HepG2 (cell line): ENCODE data around the gene GGACT. TPM values are rescaled to one million over a fixed set of nuclear protein-coding genes. Genes with fewer than 3 reads are reported as not detected.

Experiments used
- CREM ChIP-seq, 2 experiments: sonication (generic) in 1 of 2; formaldehyde crosslinking in 1 of 2; IDR thresholded peaks; 2 replicates each; pipeline versions ENCODE4 v1.4.0 to v1.6.1; 2016 to 2020; ENCODE audit warnings: antibody characterized with exemption in 1 of 2, mild to moderate bottlenecking in 1 of 2, missing genetic modification reagents in 1 of 2
- FOXO1 ChIP-seq: sonication (generic); formaldehyde crosslinking; IDR thresholded peaks from 2 replicates; pipeline ENCODE4 v1.4.0; 2020; ENCODE audit warnings: missing genetic modification reagents
- HOXA9 ChIP-seq: sonication (generic); formaldehyde crosslinking; IDR thresholded peaks from 2 replicates; pipeline ENCODE4 v1.8.1; 2022; ENCODE audit warnings: missing genetic modification reagents, mild to moderate bottlenecking, moderate library complexity, borderline replicate concordance
- ISL2 ChIP-seq: sonication (generic); formaldehyde crosslinking; IDR thresholded peaks from 2 replicates; pipeline ENCODE4 v1.5.0; 2020; ENCODE audit warnings: missing genetic modification reagents
- JUNB ChIP-seq: sonication (generic); formaldehyde crosslinking; IDR thresholded peaks from 2 replicates; pipeline ENCODE4 v1.8.0; 2022; ENCODE audit warnings: missing genetic modification reagents, mild to moderate bottlenecking, borderline replicate concordance
- SALL1 ChIP-seq: sonication (generic); formaldehyde crosslinking; IDR thresholded peaks from 2 replicates; pipeline ENCODE4 v1.8.0; 2022; ENCODE audit warnings: mild to moderate bottlenecking, missing genetic modification reagents
- SOX13 ChIP-seq, 3 experiments: fragments of 450-650 bp in 1 of 3; sonication (generic) in 1 of 3; formaldehyde crosslinking in 1 of 3; IDR thresholded peaks in 2 of 3; conservative IDR thresholded peaks in 1 of 3; 2 replicates each; pipeline versions ENCODE4 v1.5.0 to v1.6.1; 2016 to 2020; ENCODE audit warnings: antibody characterized with exemption in 1 of 3, mild to moderate bottlenecking in 1 of 3, missing compliant biosample characterization in 1 of 3, missing genetic modification reagents in 1 of 3, moderate library complexity in 1 of 3
- SSRP1 ChIP-seq: IDR thresholded peaks from 2 replicates; pipeline ENCODE4 v1.6.1; 2016; ENCODE audit warnings: control low read depth
- TBX2 ChIP-seq: sonication (generic); formaldehyde crosslinking; IDR thresholded peaks from 2 replicates; pipeline ENCODE4 v1.5.0; 2020; ENCODE audit warnings: missing genetic modification reagents, mild to moderate bottlenecking, borderline replicate concordance
- THAP11 ChIP-seq: IDR thresholded peaks from 2 replicates; pipeline ENCODE4 v1.6.1; 2016; ENCODE audit warnings: missing biosample characterization, missing genetic modification reagents
- ZNF143 ChIP-seq: sonication (generic); formaldehyde crosslinking; IDR thresholded peaks from 2 replicates; pipeline ENCODE4 v1.4.0; 2020; ENCODE audit warnings: missing genetic modification reagents
- ZNF180 ChIP-seq: sonication (generic); formaldehyde crosslinking; IDR thresholded peaks from 2 replicates; pipeline ENCODE4 v1.4.0; 2020; ENCODE audit warnings: low read depth, missing genetic modification reagents, borderline replicate concordance
- ZNF816 ChIP-seq: sonication (generic); formaldehyde crosslinking; IDR thresholded peaks from 2 replicates; pipeline ENCODE4 v1.8.0; 2022; ENCODE audit warnings: missing genetic modification reagents, mild to moderate bottlenecking, borderline replicate concordance
- polyA plus RNA-seq, 8 experiments: library from polyadenylated mRNA; depleted of rRNA in 3 of 8; stranded (reverse) in 7 of 8; unstranded in 1 of 8; fragments of >200 nt; fragmentation: Illumina TruSeq in 4 of 8; extraction: Trizol in 4 of 8; gene quantifications; 2 replicates each; pipeline versions ENCODE4 v1.2.1 to v1.2.3, GENCODE V29; 2011 to 2016; ENCODE audit warnings: low read depth in 4 of 8, missing spikeins in 1 of 8, mixed read lengths in 1 of 8; ENCODE audit not compliant: insufficient read depth in 1 of 8
- total RNA-seq, 5 experiments: library from RNA; depleted of rRNA; stranded (reverse); fragments of >200 nt; fragmentation: Illumina TruSeq; extraction: Trizol; gene quantifications; 2 replicates each; pipeline ENCODE4 v1.2.3, GENCODE V29; 2016; ENCODE audit warnings: low read depth in 1 of 5
- TF ChIP-seq, protein P1 (sequence below): sonication (generic); formaldehyde crosslinking; IDR thresholded peaks from 2 replicates; pipeline ENCODE4 v1.4.0; 2020; ENCODE audit warnings: missing genetic modification reagents
- TF ChIP-seq, protein P2 (sequence below): sonication (generic); formaldehyde crosslinking; IDR thresholded peaks from 2 replicates; pipeline ENCODE4 v1.5.1; 2020; ENCODE audit warnings: mild to moderate bottlenecking, missing genetic modification reagents, moderate library complexity
- TF ChIP-seq, protein P3 (sequence below): sonication (generic); formaldehyde crosslinking; conservative IDR thresholded peaks from 2 replicates; pipeline ENCODE4 v1.4.0; 2020; ENCODE audit warnings: missing genetic modification reagents
- TF ChIP-seq, protein P4 (sequence below): sonication (generic); formaldehyde crosslinking; conservative IDR thresholded peaks from 2 replicates; pipeline ENCODE4 v1.4.0; 2020; ENCODE audit warnings: mild to moderate bottlenecking, missing genetic modification reagents, moderate library complexity

Gene GGACT
- total and polyA plus RNA-seq, 2 of the 13 experiments (the other 11 are each of a cell fraction or from before 2014, with no cell fraction given): 1.7 to 1.9 TPM

DNA sequence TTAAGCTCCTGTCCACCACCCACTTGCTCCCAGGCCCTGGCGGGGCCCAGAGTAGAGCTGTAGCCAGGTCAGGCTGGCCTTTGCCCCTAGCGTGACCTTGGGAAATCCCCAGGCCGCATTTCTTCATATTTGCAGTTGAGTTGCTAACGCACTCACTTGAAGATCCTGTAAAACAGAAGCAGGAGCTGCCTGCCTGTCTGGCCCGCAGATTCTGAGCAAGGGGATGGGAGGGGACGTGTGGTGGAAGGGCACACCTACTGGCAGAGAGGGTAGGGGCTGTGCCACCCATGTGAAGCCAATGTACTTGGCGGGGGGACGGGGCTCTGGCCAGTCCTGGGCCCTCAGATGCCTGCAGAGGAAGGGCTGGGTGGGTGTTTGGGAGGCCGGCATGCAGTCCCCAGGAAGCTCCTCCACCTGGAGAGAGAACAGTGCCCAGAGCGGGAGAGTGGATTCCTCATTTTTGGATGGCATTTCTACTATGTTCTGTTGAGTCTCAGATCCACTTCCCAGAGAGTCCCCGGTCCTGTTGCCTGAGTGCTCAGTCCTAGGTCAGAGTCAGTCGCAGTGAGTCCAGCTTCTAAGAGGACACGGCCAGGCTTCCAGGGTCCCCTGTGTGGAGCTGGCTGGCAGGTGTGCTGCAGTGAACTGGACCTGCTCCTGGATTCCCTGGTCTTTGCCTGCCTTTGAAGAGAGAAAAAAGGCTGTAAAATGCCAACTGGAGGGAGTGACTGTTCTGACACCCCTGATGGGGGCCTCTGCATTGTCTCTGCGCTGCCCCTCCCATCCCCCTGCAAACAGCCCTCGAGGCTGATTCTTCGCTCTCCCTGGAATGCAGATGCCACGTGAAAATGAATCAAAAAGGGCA, 62.9 kb downstream of the GGACT start (continued):
- TF ChIP-seq SSRP1 (CRISPR knock-in tag) (no peak), SALL1 (peak; percentile 96), ISL2 (0 out of 2 replicates have a peak, but pooled peaks have one; percentile 56), ZNF180 (CRISPR knock-in tag) (no peak), TBX2 (CRISPR knock-in tag) (peak; percentile 70; the same call in 1 of the 2 replicates), SOX13 (IDR thresholded peaks at IDR 0.05) (no peak), SOX13 (CRISPR knock-in tag; conservative IDR thresholded peaks at IDR 0.05 in 1 of 2, IDR thresholded peaks at IDR 0.05 in 1 of 2) (peak in 1 of 2 experiments; percentile 51; a peak in 2 of 4 replicates), FOXO1 (CRISPR knock-in tag) (peak; percentile 36; the same call in 1 of the 2 replicates), ZNF816 (CRISPR knock-in tag) (no peak), JUNB (CRISPR knock-in tag) (no peak), HOXA9 (CRISPR knock-in tag) (no peak), THAP11 (CRISPR knock-in tag) (peak; percentile 30; the same call in 1 of the 2 replicates), CREM (IDR thresholded peaks at IDR 0.05) (peak; percentile 36; the same call in 1 of the 2 replicates), CREM (CRISPR knock-in tag; IDR thresholded peaks at IDR 0.05) (no peak), ZNF143 (CRISPR knock-in tag) (no peak)
- TF ChIP-seq, protein P1, sequence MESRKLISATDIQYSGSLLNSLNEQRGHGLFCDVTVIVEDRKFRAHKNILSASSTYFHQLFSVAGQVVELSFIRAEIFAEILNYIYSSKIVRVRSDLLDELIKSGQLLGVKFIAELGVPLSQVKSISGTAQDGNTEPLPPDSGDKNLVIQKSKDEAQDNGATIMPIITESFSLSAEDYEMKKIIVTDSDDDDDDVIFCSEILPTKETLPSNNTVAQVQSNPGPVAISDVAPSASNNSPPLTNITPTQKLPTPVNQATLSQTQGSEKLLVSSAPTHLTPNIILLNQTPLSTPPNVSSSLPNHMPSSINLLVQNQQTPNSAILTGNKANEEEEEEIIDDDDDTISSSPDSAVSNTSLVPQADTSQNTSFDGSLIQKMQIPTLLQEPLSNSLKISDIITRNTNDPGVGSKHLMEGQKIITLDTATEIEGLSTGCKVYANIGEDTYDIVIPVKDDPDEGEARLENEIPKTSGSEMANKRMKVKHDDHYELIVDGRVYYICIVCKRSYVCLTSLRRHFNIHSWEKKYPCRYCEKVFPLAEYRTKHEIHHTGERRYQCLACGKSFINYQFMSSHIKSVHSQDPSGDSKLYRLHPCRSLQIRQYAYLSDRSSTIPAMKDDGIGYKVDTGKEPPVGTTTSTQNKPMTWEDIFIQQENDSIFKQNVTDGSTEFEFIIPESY: peak; percentile 42; the same call in 1 of the 2 replicates
- TF ChIP-seq, protein P2, sequence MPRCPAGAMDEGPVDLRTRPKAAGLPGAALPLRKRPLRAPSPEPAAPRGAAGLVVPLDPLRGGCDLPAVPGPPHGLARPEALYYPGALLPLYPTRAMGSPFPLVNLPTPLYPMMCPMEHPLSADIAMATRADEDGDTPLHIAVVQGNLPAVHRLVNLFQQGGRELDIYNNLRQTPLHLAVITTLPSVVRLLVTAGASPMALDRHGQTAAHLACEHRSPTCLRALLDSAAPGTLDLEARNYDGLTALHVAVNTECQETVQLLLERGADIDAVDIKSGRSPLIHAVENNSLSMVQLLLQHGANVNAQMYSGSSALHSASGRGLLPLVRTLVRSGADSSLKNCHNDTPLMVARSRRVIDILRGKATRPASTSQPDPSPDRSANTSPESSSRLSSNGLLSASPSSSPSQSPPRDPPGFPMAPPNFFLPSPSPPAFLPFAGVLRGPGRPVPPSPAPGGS: peak; percentile 50; the same call in 1 of the 2 replicates
- TF ChIP-seq, protein P3, sequence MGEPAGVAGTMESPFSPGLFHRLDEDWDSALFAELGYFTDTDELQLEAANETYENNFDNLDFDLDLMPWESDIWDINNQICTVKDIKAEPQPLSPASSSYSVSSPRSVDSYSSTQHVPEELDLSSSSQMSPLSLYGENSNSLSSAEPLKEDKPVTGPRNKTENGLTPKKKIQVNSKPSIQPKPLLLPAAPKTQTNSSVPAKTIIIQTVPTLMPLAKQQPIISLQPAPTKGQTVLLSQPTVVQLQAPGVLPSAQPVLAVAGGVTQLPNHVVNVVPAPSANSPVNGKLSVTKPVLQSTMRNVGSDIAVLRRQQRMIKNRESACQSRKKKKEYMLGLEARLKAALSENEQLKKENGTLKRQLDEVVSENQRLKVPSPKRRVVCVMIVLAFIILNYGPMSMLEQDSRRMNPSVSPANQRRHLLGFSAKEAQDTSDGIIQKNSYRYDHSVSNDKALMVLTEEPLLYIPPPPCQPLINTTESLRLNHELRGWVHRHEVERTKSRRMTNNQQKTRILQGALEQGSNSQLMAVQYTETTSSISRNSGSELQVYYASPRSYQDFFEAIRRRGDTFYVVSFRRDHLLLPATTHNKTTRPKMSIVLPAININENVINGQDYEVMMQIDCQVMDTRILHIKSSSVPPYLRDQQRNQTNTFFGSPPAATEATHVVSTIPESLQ (CRISPR knock-in tag): no peak
- TF ChIP-seq, protein P4, sequence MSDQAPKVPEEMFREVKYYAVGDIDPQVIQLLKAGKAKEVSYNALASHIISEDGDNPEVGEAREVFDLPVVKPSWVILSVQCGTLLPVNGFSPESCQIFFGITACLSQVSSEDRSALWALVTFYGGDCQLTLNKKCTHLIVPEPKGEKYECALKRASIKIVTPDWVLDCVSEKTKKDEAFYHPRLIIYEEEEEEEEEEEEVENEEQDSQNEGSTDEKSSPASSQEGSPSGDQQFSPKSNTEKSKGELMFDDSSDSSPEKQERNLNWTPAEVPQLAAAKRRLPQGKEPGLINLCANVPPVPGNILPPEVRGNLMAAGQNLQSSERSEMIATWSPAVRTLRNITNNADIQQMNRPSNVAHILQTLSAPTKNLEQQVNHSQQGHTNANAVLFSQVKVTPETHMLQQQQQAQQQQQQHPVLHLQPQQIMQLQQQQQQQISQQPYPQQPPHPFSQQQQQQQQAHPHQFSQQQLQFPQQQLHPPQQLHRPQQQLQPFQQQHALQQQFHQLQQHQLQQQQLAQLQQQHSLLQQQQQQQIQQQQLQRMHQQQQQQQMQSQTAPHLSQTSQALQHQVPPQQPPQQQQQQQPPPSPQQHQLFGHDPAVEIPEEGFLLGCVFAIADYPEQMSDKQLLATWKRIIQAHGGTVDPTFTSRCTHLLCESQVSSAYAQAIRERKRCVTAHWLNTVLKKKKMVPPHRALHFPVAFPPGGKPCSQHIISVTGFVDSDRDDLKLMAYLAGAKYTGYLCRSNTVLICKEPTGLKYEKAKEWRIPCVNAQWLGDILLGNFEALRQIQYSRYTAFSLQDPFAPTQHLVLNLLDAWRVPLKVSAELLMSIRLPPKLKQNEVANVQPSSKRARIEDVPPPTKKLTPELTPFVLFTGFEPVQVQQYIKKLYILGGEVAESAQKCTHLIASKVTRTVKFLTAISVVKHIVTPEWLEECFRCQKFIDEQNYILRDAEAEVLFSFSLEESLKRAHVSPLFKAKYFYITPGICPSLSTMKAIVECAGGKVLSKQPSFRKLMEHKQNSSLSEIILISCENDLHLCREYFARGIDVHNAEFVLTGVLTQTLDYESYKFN: peak; percentile 86
